GM23338 (cell line): ENCODE results near the gene SLC25A13. TPM values are rescaled to one million over a fixed set of nuclear protein-coding genes. Genes with fewer than 3 reads are reported as not detected.

Experiments used
- CREB1 ChIP-seq: fragments of 250-450 bp; sonication (Bioruptor Pico); IDR thresholded peaks from 2 replicates; pipeline ENCODE4 v1.5.0; 2020; ENCODE audit warnings: low read depth, mild to moderate bottlenecking, moderate library complexity
- ETS1 ChIP-seq: IDR thresholded peaks from 2 replicates; pipeline ENCODE4 v1.6.1; 2016; ENCODE audit warnings: antibody characterized with exemption
- EZH2phosphoT487 ChIP-seq: fragments of 200-600 bp; sonication (generic); IDR thresholded peaks from one replicate; pipeline ENCODE4 v1.8.1; 2018; ENCODE audit warnings: antibody characterized with exemption; ENCODE audit not compliant: unreplicated experiment
- JUNB ChIP-seq: IDR thresholded peaks from one replicate; pipeline ENCODE4 v1.6.1; 2016; ENCODE audit warnings: antibody characterized with exemption; ENCODE audit not compliant: unreplicated experiment
- NANOG ChIP-seq: IDR thresholded peaks from 2 replicates; pipeline ENCODE4 v1.6.1; 2016; ENCODE audit warnings: antibody characterized with exemption, borderline replicate concordance
- POLR2AphosphoS5 ChIP-seq: IDR thresholded peaks from 2 replicates; pipeline ENCODE4 v1.6.1; 2016; ENCODE audit warnings: antibody characterized with exemption, low read depth
- REST ChIP-seq: IDR thresholded peaks from one replicate; pipeline ENCODE4 v1.6.1; 2018; ENCODE audit warnings: antibody characterized with exemption; ENCODE audit not compliant: unreplicated experiment
- STAT1 ChIP-seq: IDR thresholded peaks from one replicate; pipeline ENCODE4 v1.6.1; 2016; ENCODE audit warnings: antibody characterized with exemption; ENCODE audit not compliant: unreplicated experiment
- polyA plus RNA-seq: library from polyadenylated mRNA; unstranded; fragments of >200 nt; fragmentation: Nextera tagmentation; extraction: Ambion mirVana; gene quantifications from 2 replicates; pipeline ENCODE4 v1.2.1, GENCODE V29; 2016
- total RNA-seq: library from RNA; depleted of rRNA; stranded (reverse); fragments of >200 nt; shearing (Covaris generic); gene quantifications from 2 replicates; pipeline ENCODE4 v1.2.3, GENCODE V29; 2014
- TF ChIP-seq, protein P1 (sequence below): fragments of 250-450 bp; sonication (Bioruptor Pico); IDR thresholded peaks from 2 replicates; pipeline ENCODE4 v1.5.0; 2020; ENCODE audit warnings: mild to moderate bottlenecking, moderate library complexity

Gene SLC25A13
- total and polyA plus RNA-seq, 2 experiments from 2014 or later, result 51.1 to 84.6 TPM

GRCh38 chr7:96330193-96330592 lies 8.3 kb upstream of the SLC25A13 start (continued):
- TF ChIP-seq, protein P1, sequence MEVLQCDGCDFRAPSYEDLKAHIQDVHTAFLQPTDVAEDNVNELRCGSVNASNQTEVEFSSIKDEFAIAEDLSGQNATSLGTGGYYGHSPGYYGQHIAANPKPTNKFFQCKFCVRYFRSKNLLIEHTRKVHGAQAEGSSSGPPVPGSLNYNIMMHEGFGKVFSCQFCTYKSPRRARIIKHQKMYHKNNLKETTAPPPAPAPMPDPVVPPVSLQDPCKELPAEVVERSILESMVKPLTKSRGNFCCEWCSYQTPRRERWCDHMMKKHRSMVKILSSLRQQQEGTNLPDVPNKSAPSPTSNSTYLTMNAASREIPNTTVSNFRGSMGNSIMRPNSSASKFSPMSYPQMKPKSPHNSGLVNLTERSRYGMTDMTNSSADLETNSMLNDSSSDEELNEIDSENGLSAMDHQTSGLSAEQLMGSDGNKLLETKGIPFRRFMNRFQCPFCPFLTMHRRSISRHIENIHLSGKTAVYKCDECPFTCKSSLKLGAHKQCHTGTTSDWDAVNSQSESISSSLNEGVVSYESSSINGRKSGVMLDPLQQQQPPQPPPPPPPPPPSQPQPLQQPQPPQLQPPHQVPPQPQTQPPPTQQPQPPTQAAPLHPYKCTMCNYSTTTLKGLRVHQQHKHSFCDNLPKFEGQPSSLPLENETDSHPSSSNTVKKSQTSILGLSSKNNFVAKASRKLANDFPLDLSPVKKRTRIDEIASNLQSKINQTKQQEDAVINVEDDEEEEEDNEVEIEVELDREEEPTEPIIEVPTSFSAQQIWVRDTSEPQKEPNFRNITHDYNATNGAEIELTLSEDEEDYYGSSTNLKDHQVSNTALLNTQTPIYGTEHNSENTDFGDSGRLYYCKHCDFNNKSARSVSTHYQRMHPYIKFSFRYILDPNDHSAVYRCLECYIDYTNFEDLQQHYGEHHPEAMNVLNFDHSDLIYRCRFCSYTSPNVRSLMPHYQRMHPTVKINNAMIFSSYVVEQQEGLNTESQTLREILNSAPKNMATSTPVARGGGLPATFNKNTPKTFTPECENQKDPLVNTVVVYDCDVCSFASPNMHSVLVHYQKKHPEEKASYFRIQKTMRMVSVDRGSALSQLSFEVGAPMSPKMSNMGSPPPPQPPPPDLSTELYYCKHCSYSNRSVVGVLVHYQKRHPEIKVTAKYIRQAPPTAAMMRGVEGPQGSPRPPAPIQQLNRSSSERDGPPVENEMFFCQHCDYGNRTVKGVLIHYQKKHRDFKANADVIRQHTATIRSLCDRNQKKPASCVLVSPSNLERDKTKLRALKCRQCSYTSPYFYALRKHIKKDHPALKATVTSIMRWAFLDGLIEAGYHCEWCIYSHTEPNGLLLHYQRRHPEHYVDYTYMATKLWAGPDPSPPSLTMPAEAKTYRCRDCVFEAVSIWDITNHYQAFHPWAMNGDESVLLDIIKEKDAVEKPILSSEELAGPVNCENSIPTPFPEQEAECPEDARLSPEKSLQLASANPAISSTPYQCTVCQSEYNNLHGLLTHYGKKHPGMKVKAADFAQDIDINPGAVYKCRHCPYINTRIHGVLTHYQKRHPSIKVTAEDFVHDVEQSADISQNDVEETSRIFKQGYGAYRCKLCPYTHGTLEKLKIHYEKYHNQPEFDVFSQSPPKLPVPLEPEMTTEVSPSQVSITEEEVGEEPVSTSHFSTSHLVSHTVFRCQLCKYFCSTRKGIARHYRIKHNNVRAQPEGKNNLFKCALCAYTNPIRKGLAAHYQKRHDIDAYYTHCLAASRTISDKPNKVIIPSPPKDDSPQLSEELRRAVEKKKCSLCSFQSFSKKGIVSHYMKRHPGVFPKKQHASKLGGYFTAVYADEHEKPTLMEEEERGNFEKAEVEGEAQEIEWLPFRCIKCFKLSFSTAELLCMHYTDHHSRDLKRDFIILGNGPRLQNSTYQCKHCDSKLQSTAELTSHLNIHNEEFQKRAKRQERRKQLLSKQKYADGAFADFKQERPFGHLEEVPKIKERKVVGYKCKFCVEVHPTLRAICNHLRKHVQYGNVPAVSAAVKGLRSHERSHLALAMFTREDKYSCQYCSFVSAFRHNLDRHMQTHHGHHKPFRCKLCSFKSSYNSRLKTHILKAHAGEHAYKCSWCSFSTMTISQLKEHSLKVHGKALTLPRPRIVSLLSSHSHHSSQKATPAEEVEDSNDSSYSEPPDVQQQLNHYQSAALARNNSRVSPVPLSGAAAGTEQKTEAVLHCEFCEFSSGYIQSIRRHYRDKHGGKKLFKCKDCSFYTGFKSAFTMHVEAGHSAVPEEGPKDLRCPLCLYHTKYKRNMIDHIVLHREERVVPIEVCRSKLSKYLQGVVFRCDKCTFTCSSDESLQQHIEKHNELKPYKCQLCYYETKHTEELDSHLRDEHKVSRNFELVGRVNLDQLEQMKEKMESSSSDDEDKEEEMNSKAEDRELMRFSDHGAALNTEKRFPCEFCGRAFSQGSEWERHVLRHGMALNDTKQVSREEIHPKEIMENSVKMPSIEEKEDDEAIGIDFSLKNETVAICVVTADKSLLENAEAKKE (CRISPR knock-in tag), result no peak
- no peak for TF ChIP-seq ETS1
- no peak for TF ChIP-seq POLR2AphosphoS5
- TF ChIP-seq STAT1, result no peak
- no peak for TF ChIP-seq CREB1 (CRISPR knock-in tag)
- no peak for TF ChIP-seq JUNB
- TF ChIP-seq NANOG, result no peak
- TF ChIP-seq REST, result no peak
- TF ChIP-seq EZH2phosphoT487, result no peak
